GM20000 (cell line): ENCODE data around the gene SEMA5A.

ENCODE experiments used
- DNase-seq: peaks from one replicate; pipeline ENCODE4 v3.0.0; 2012; ENCODE audit warnings: low spot score
- TF ChIP-seq, protein P1 (sequence below): IDR thresholded peaks from 2 replicates; pipeline ENCODE4 v1.5.1; 2012; ENCODE audit warnings: mild to moderate bottlenecking, control low read depth; ENCODE audit errors: extremely low read depth, missing control alignments

The SEMA5A gene

DNA sequence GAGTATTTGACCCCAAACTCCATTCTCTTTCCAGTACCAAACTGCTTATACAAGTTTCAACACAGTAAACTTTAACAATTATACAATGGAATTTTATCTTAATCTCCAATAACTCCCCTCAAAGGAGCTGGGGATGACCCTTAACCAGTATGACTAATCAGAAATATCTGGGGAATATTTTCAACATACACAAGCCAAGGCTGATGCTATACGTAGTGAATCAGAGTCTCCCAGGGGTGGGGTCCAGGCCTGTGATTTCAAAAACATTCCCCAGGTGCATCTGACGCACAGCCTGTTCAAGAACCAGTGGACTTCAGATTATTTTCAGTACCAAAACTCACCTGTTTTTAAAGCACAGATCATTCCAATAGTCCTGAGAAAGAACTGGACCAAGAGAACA lies 11.8 kb upstream of the SEMA5A start:
- DNase-seq = no peak
- TF ChIP-seq, protein P1, sequence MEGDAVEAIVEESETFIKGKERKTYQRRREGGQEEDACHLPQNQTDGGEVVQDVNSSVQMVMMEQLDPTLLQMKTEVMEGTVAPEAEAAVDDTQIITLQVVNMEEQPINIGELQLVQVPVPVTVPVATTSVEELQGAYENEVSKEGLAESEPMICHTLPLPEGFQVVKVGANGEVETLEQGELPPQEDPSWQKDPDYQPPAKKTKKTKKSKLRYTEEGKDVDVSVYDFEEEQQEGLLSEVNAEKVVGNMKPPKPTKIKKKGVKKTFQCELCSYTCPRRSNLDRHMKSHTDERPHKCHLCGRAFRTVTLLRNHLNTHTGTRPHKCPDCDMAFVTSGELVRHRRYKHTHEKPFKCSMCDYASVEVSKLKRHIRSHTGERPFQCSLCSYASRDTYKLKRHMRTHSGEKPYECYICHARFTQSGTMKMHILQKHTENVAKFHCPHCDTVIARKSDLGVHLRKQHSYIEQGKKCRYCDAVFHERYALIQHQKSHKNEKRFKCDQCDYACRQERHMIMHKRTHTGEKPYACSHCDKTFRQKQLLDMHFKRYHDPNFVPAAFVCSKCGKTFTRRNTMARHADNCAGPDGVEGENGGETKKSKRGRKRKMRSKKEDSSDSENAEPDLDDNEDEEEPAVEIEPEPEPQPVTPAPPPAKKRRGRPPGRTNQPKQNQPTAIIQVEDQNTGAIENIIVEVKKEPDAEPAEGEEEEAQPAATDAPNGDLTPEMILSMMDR = no peak

DNA sequence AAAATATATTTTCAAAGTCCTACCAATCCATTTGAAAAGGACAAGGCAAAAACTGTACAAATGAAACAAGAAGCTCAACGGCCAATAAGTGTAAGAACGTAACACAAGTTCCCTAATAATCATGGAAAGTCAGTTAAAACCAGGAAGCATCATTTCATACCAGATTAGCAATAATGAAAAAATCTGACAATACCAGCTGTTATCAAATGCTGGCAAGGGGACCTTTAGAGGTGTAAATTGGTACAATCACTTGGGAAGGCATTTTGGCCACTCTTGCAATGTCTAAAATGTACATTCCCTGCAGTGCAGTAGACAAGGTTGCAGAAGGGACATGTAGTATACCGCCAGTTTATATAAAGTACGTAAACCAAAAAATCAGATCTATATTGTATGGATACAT lies 10.1 kb upstream of the SEMA5A start:
- no peak for DNase-seq
- TF ChIP-seq, protein P1 = no peak

DNA sequence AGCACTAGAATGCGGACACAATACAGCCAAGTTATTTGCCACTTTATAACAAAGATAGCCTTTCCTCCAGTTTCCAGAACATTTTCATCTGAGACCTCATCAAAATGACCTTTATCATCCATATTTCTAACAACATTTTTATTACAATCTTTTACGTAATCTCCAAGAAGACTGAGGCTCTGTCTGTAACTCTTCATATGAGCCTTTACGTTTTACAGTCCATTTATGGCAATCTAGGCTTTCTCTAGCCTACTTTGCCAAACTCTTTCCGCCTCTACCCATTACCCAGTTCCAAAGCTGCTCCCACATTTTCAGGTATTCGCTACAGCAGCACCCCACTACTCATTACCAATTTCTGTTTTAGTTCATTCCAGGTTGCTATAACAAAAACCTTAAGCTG lies 8.2 kb upstream of the SEMA5A start:
- TF ChIP-seq, protein P1 = no peak

DNA sequence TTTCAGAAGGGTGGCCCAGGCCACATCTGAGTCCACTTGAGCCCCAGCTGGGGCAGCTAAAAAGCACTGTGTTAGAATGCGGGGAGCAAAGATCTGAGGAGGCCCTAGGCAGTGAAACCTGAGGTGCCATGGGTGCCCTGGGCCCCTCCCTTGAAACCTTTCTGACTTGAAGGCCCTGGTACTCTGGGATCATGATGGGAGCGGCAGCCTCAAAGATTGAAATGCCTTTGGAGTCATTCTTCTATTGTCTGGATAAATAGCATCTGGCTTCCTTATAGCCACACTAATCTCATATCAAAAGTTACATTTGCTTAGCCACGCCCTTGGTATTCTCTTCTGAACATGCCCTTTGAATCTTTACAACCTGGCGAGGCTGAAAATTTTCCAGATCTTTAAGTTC lies 7.7 kb upstream of the SEMA5A start:
- DNase-seq = no peak
- TF ChIP-seq, protein P1 = no peak

More for the DNA sequence above, 8.2 kb upstream of the SEMA5A start:
- no peak for DNase-seq

DNA sequence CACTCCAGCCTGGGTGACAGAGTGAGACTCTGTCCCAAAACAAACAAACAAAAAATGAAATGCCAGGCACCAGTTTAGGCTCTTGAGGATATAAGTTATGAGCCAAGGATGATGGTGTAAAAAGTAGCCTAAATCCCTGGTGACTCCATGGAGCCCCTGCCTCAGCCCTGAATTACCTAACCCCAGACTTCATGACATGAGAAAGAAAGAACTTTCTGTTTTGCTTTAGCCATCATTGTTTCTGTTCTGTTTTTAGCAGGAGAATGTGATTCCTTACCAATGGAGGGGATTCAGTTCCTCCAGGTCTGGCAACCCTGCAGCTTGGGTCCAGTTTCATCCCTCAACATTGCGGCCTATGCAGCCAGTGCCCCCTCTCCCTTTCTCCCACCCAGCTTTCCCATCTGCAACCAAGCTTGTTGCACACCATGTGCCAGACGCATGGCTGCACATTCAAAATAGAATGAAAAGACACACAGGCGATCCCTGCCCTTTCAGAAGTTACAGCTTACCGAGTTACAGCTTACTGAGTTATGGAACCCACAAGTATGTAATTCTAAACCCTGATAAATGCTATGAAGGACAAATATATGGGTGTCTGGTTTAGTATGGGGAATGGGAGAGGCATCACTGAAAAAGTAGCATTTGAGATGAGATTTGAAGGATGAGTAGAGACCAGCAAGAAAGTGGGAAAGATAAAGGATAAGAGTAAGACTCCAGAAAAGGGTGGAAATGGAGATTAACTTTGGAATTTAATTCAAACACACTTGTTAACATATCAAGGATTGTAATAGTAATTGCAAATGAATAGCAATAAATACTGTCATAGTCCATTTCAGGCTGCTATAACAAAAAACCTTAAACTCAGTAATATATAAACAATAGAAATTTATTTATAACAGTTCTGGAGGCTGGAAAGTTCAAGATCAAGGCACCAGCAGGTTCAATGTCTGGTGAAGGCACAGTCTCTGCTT lies 6.0 kb upstream of the SEMA5A start:
- TF ChIP-seq, protein P1 = no peak
- peak; percentile 11 for DNase-seq

DNA sequence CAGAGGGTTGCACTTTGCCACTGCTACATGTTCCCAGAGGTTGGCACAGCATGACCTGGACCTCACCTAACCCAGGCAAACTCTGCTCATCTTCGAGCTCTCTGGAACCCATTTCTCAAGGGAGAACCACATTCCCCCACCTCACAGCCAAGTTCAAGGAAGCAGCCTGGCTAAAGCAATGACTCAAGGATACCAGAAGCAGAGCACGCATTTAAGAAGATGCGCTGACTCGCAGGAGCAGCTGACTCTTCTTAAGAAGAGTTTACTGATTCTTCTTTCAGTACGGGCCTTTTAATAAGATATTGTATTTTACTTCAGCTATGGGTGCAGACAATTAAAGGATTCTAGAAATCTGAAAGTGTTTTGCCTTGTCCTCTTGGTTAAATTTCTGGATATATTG lies 4.1 kb upstream of the SEMA5A start:
- no peak for DNase-seq
- TF ChIP-seq, protein P1 = no peak

DNA sequence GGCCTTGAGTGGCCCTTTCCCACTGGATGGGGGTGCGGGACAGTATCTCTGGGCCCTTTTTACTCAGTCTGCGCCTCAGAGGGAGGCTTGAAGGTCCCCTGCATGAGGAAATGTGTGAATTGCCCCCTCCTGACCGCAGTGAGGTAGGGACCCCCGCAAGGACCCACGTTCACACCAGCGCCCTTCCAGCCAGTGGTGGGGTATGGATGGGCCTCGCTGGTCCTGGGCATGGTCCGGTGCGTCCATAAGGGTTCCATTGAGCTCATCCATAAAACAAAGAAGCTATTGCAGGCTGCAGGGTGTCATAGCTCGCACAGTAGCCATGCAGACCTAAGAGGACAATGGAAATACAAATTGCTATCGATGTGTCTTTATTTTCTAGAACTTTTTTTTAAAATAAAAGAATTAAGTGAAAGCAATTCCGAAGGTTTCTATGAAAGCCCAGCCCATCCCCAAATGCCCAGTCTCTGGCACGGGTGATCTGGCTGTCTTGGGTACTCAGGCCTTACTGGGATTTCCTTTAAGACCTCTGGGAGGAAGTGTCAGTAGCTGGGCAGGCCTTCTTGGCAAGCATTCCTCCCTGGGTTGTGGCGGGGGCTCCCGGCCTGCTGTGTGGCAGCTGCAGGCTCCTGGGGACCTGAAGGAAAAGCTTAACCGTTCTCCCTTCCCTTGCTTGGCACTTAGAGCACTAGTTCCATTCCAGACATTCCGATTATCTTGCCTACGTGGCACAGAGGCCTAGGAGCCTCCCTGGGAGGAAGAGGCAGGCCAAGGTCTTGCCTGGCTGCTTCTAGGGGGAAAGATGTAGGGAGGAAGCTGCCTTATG lies 1.5 kb upstream of the SEMA5A start:
- TF ChIP-seq, protein P1 = no peak
- DNase-seq = no peak
